Transverse colon (tissue), 4 donors: ENCODE data around the gene SLC22A25. TPM values are rescaled to one million over a fixed set of nuclear protein-coding genes. Genes with fewer than 3 reads are reported as not detected.

Source experiments
- DNase-seq: peaks from one replicate; pipeline ENCODE4 v3.0.0-alpha.2; 2019
- H3K27ac ChIP-seq, 4 donors: fragments of 200-600 bp; sonication (generic); 2 replicates each; pipeline ENCODE4 v1.5.1; 2016 to 2018; ENCODE audit warnings: inconsistent platforms in 4 of 4
- H3K27me3 ChIP-seq: fragments of 200-600 bp; sonication (generic); 2 replicates; pipeline ENCODE4 v1.5.1; 2017; ENCODE audit warnings: inconsistent platforms
- H3K36me3 ChIP-seq, 4 donors: fragments of 200-600 bp; sonication (generic); 2 replicates each; pipeline ENCODE4 v1.5.1; 2017 to 2019; ENCODE audit warnings: inconsistent platforms in 4 of 4
- H3K4me1 ChIP-seq, 4 donors: fragments of 200-600 bp; sonication (generic); 2 replicates each; pipeline ENCODE4 v1.5.1; 2017 to 2020; ENCODE audit warnings: inconsistent platforms in 4 of 4
- H3K4me3 ChIP-seq, 4 donors: fragments of 200-600 bp; sonication (generic); 1 replicate in 1 of 4; 2 replicates in 3 of 4; pipeline versions ENCODE4 v1.5.1 to v1.6.1; 2017 to 2019; ENCODE audit warnings: inconsistent platforms in 4 of 4
- H3K9me3 ChIP-seq, 2 donors: fragments of 200-600 bp; sonication (generic); 2 replicates each; pipeline ENCODE4 v1.5.1; 2017 to 2019; ENCODE audit warnings: inconsistent platforms in 2 of 2
- CTCF ChIP-seq, 5 experiments: fragments of 200-600 bp in 3 of 5; fragments of 450-650 bp in 2 of 5; sonication (generic) in 3 of 5; IDR thresholded peaks; 1 replicate in 2 of 5; 2 replicates in 3 of 5; pipeline ENCODE4 v1.5.1; 2016 to 2017; ENCODE audit warnings: antibody characterized with exemption in 5 of 5, inconsistent platforms in 3 of 5, mild to moderate bottlenecking in 2 of 5, moderate library complexity in 1 of 5
- EP300 ChIP-seq: sonication (generic); formaldehyde crosslinking; IDR thresholded peaks from one replicate; pipeline ENCODE4 v1.6.1; 2017; ENCODE audit warnings: antibody characterized with exemption, low read depth
- POLR2A ChIP-seq: fragments of 450-650 bp; IDR thresholded peaks from one replicate; pipeline ENCODE4 v1.6.1; 2016; ENCODE audit warnings: antibody characterized with exemption, mild to moderate bottlenecking, moderate library complexity
- POLR2AphosphoS5 ChIP-seq, 3 donors: sonication (generic); formaldehyde crosslinking; IDR thresholded peaks; one replicate each; pipeline ENCODE4 v1.6.1; 2016; ENCODE audit warnings: antibody characterized with exemption in 3 of 3
- WGBS, 2 donors: methylation state at CpG; one replicate each; pipeline ENCODE4 v1.1.5; 2018; ENCODE audit warnings: low coverage in 1 of 2; 5-methylcytosine and 5-hydroxymethylcytosine counted together
- in situ Hi-C, 4 donors: fragments of 200-750 bp; cut with MboI; loops; one replicate each; pipeline versions ENCODE4 v1.15.0 to v1.15.1; 2017; ENCODE audit warnings: low sequenced_read_pairs in 3 of 4, low pct_ligation_motif_present in 1 of 4, low pct_unique_long_range_greater_than_20kb in 1 of 4
- intact Hi-C: fragments of 100-400 bp; cut with DNase I; formaldehyde crosslinking; loops from one replicate; pipeline ENCODE4 v1.15.1; 2023; ENCODE audit warnings: low total_unique reads
- total RNA-seq, 4 donors: library from RNA; depleted of rRNA; stranded (reverse); fragments of >200 nt; gene quantifications; one replicate each; pipeline ENCODE4 v1.1.0, GENCODE V29; 2016

Gene SLC22A25
- total RNA-seq, 4 donors from 2014 or later, result not detected

DNA sequence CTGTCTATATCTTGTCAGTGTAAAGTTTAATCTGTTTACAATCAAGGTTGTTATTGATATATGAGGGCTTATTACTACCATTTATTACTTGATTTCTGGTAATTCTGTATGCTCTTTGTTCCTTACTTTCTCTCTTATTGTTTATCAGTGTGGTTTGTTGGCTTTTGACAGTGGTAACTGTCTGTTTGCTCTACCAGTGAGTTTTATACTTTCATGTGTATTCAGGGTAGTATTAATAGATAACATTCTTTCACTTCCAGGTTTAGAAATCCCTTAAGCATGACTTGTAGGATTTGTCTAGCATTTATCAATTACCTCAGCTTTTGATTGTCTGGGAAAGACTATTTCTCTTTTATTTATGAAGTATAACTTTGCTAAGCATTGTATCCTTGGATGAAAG lies 37.5 kb upstream of the SLC22A25 start:
- TF ChIP-seq CTCF (IDR thresholded peaks at IDR 0.05), result no peak
- no peak for TF ChIP-seq POLR2AphosphoS5 (IDR thresholded peaks at IDR 0.05)
- no peak for TF ChIP-seq EP300
- no peak for TF ChIP-seq POLR2A
- no peak overlapping the region for H3K27ac ChIP-seq
- no peaks in the 10 kb centered on the region for H3K36me3 ChIP-seq
- no peak for DNase-seq
- peaks cover 26% of the 10 kb centered on the region for H3K27me3 ChIP-seq
- in situ Hi-C loops (no loop called here), intact Hi-C loops (no loop called here)
- H3K9me3 ChIP-seq, result no peaks in the 10 kb centered on the region
- no peak overlapping the region for H3K4me3 ChIP-seq
- H3K4me1 ChIP-seq, result no peaks in the 10 kb centered on the region

- WGBS, 2 donors, result 38% methylated on average over 1 of the region's 1 CpG; no CpG with 5 or more reads in 1 of the 2 donors
- H3K4me3 ChIP-seq, result no peak overlapping the region
- DNase-seq, result no peak
- no peak overlapping the region for H3K27ac ChIP-seq
- TF ChIP-seq POLR2AphosphoS5 (IDR thresholded peaks at IDR 0.05) (no peak), CTCF (IDR thresholded peaks at IDR 0.05) (peak in 1 of 5 experiments; percentile 17), POLR2A (no peak), EP300 (no peak)
- H3K27me3 ChIP-seq, result peaks cover 9% of the 10 kb centered on the region
- in situ Hi-C loops (no loop called here), intact Hi-C loops (no loop called here)
- no peaks in the 10 kb centered on the region for H3K9me3 ChIP-seq
- no peaks in the 10 kb centered on the region for H3K4me1 ChIP-seq
- H3K36me3 ChIP-seq, result no peaks in the 10 kb centered on the region
These were observed 34.0 kb upstream of the SLC22A25 start for GRCh38 chr11:63277345-63277943.

DNA sequence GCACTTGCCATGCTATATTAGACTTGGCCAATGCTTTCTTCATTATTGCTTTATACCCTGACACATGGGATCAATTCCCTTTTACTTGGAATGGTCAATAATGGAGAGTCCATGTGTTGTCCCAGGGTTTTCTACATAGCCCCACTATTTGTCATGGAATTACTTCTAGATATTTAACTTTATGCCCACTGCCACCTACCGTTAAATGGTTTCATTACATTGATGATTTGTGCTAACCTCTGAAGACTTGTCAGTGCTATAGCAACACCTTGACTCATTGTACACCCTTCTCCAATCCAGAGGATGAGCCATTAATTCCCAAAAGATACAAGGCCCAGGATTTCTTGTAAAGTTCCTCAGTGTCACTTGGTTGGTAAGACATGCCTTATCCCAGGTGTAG lies 31.4 kb upstream of the SLC22A25 start:
- peaks cover 9% of the 10 kb centered on the region for H3K27me3 ChIP-seq
- TF ChIP-seq POLR2A (no peak), POLR2AphosphoS5 (IDR thresholded peaks at IDR 0.05) (no peak), EP300 (no peak), CTCF (IDR thresholded peaks at IDR 0.05) (no peak)
- 75 to 83% methylated on average over 1 of the region's 1 CpG for WGBS, 2 donors

DNA sequence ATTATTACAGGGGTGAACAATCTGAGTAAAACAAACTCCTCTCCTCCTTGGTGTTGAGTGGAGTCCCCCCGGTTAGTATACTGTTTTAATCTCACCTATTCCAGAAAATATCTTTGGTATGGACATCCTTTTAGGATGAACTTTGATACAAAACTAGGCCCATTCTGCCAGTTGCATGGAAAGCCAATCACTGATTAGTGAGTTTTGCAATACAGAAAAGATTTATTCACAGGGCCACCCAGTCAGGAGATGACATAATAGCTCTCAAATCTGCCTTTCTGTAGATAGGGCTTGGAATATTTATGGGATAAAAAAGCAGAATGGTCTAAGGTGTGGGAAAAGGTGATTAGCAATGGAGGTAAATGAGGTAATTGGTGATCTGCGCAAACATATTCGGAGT lies 30.3 kb upstream of the SLC22A25 start:
- no peak for DNase-seq
- no peak for TF ChIP-seq POLR2AphosphoS5 (IDR thresholded peaks at IDR 0.05)
- no peak for TF ChIP-seq EP300
- TF ChIP-seq POLR2A, result no peak
- TF ChIP-seq CTCF (IDR thresholded peaks at IDR 0.05), result no peak
- H3K27ac ChIP-seq, result no peak overlapping the region
- H3K9me3 ChIP-seq, result no peaks in the 10 kb centered on the region
- no peaks in the 10 kb centered on the region for H3K4me1 ChIP-seq
- no peak overlapping the region for H3K4me3 ChIP-seq
- H3K27me3 ChIP-seq, result peaks cover 9% of the 10 kb centered on the region
- in situ Hi-C loops (no loop called here), intact Hi-C loops (no loop called here)
- no peaks in the 10 kb centered on the region for H3K36me3 ChIP-seq
- WGBS, 2 donors, result 84 to 92% methylated on average over 3 of the region's 3 CpGs

More for the DNA sequence above, 31.4 kb upstream of the SLC22A25 start:
- H3K9me3 ChIP-seq, result no peaks in the 10 kb centered on the region
- H3K4me1 ChIP-seq, result no peaks in the 10 kb centered on the region
- no peak overlapping the region for H3K27ac ChIP-seq
- H3K36me3 ChIP-seq, result no peaks in the 10 kb centered on the region
- no peak overlapping the region for H3K4me3 ChIP-seq
- no peak for DNase-seq
- in situ Hi-C loops (no loop called here), intact Hi-C loops (no loop called here)
